GM21367 (cell line): ENCODE measurements around the gene DENND4A.

Source experiments
- ATAC-seq: cut with Tn5 transposase; IDR thresholded peaks from one replicate; pipeline ENCODE4 v1.9.1; 2021; ENCODE audit not compliant: unreplicated experiment

DENND4A gene

GRCh38 chr15:65680544-65680943 lies 111.5 kb downstream of the DENND4A start:
- ATAC-seq, result no peak

GRCh38 chr15:65676123-65676522 lies 116.0 kb downstream of the DENND4A start:
- no peak for ATAC-seq

GRCh38 chr15:65675551-65675950 lies 116.5 kb downstream of the DENND4A start:
- no peak for ATAC-seq

GRCh38 chr15:65666257-65666656 lies 125.8 kb downstream of the DENND4A start:
- ATAC-seq, result no peak

- ATAC-seq, result no peak
Measured at GRCh38 chr15:65663521-65663920, 128.6 kb downstream of the DENND4A start.

GRCh38 chr15:65660927-65661326 lies 131.2 kb downstream of the DENND4A start:
- no peak for ATAC-seq

- no peak for ATAC-seq
Measured at GRCh38 chr15:65659502-65660052, 132.5 kb downstream of the DENND4A start.

GRCh38 chr15:65655457-65655856 lies 136.6 kb downstream of the DENND4A start:
- ATAC-seq, result no peak

- no peak for ATAC-seq
Measured at GRCh38 chr15:65655026-65655425, 137.1 kb downstream of the DENND4A start.

GRCh38 chr15:65653801-65654521 lies 138.1 kb downstream of the DENND4A start:
- ATAC-seq, result no peak

GRCh38 chr15:65653341-65653740 lies 138.8 kb downstream of the DENND4A start:
- ATAC-seq, result no peak

- no peak for ATAC-seq
Measured at GRCh38 chr15:65651831-65652749, 140.0 kb downstream of the DENND4A start.

GRCh38 chr15:65651042-65651322 lies 141.1 kb downstream of the DENND4A start:
- ATAC-seq, result no peak

- no peak for ATAC-seq
Measured at GRCh38 chr15:65650312-65651041, 141.6 kb downstream of the DENND4A start.

GRCh38 chr15:65646486-65646885 lies 145.6 kb downstream of the DENND4A start:
- no peak for ATAC-seq

- no peak for ATAC-seq
Measured at GRCh38 chr15:65645392-65645791, 146.7 kb downstream of the DENND4A start.

- ATAC-seq, result no peak
Measured at GRCh38 chr15:65644282-65644681, 147.8 kb downstream of the DENND4A start.

- ATAC-seq, result no peak
Measured at GRCh38 chr15:65642594-65642993, 149.5 kb downstream of the DENND4A start.

- ATAC-seq, result no peak
Measured at GRCh38 chr15:65641768-65642475, 150.2 kb downstream of the DENND4A start.

GRCh38 chr15:65639509-65639908 lies 152.6 kb downstream of the DENND4A start:
- ATAC-seq, result no peak

- ATAC-seq, result no peak
Measured at GRCh38 chr15:65638681-65639089, 153.4 kb downstream of the DENND4A start.
